ENCODE data around the gene ELL2. TPM values are rescaled to one million over a fixed set of nuclear protein-coding genes. Genes with fewer than 3 reads are reported as not detected.
A peak's percentile ranks its signal among the peaks of the same experiment; 100 is the strongest.

ELL2 gene
- total RNA-seq, 1 experiment from 2014 or later, result 27.5 TPM

DNA sequence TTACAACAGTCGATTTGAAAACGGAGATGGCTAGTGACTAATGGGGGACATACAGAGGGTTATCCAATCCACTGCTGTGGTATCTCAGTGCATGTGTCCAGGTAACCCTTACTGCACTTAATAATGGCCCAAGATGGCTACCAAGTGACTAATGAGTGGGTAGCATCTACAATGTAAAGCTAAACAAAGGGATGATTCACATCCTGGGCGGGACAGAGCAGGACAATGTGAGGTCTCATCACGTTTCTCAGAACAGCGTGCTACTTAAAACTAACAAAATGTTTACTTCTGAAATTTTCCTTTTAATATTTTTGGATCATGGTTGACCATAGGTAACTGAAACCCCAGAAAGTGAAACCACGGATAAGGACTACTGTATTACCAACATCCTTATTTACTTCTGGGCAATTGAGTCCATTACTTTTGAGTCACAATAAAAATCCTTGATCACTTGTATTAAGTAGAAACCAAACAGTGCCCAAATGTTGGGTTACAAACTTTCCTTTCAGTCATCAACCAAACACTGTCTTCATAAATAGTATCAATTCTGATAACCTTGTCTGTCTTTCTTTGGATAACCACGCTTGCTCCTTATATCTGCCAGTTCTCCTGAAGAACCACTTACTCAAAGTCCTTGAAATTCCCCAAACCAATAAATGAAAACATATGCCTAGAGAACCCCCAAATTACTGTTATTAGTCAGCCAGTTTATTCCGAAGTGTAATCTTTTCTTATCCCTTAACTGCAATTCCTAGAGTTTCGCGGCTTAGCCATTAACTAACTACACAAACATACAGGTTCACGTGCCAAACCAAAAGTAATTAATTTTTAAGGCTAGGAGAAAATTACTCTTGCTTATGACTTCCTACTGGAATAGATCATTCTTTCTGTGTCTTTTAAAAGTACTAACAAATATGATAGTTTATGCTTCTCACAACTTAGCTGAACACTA, 59.7 kb downstream of the ELL2 start:
- no peaks in the 10 kb centered on the region for H3K23me2 ChIP-seq (ENCODE audit: insufficient read length, low read depth, low read length, poor library complexity, severe bottlenecking)
- H4K5ac ChIP-seq (ENCODE audit: insufficient read length, low read depth, low read length), result no peak overlapping the region
- no peak overlapping the region for H4K91ac ChIP-seq (ENCODE audit: insufficient read length, low read depth, low read length)
- H3T11ph ChIP-seq (ENCODE audit: low read length), result no peak overlapping the region
- no peaks in the 10 kb centered on the region for H3K27me3 ChIP-seq (ENCODE audit: insufficient read depth, low read length)
- peaks cover 0 to 16% (median 10%) of the 10 kb centered on the region in 3 experiments; a peak in 4 of 7 replicates for H3K36me3 Mint-ChIP-seq (ENCODE audit: insufficient read depth in 1 of 3, low read depth in 3 of 3)
- H2BK5ac ChIP-seq (ENCODE audit: insufficient read length, low read length), result no peak overlapping the region
- H3K9me3 ChIP-seq (ENCODE audit: control insufficient read depth, low read depth, low read length), result no peaks in the 10 kb centered on the region
- H3K27ac ChIP-seq (ENCODE audit: insufficient read length, low read depth, low read length), result no peak overlapping the region
- H3K27me3 Mint-ChIP-seq (ENCODE audit: low read depth), result no peaks in the 10 kb centered on the region
- H2AK5ac ChIP-seq (ENCODE audit: insufficient read length, low read length), result no peak overlapping the region
- no peak overlapping the region for H3K14ac ChIP-seq (ENCODE audit: insufficient read depth, low read length)
- H3K4me3 Mint-ChIP-seq, result no peak overlapping the region
- H3K4me1 ChIP-seq (ENCODE audit: insufficient read depth, low read length), result no peaks in the 10 kb centered on the region; the same call in 1 of the 2 replicates
- H3K9me3 Mint-ChIP-seq, result no peaks in the 10 kb centered on the region
- no peak overlapping the region for H2AFZ ChIP-seq (ENCODE audit: low read length)
- H3K79me2 ChIP-seq (ENCODE audit: insufficient read depth, low read length), result no peaks in the 10 kb centered on the region
- H3K79me1 ChIP-seq (ENCODE audit: insufficient read depth, low read depth, low read length, poor library complexity, severe bottlenecking), result no peaks in the 10 kb centered on the region
- H2BK20ac ChIP-seq (ENCODE audit: low read depth, low read length, poor library complexity, severe bottlenecking), result no peak overlapping the region
- H3K4me1 Mint-ChIP-seq, result peaks cover 10 to 14% of the 10 kb centered on the region in 2 experiments
- no peak overlapping the region for H3K56ac ChIP-seq (ENCODE audit: insufficient read length, low read depth, low read length)
- H2BK120ac ChIP-seq (ENCODE audit: low read depth, low read length, poor library complexity, severe bottlenecking), result no peak overlapping the region
- H3K27ac Mint-ChIP-seq, result peak overlapping the region in 1 of 3 experiments; percentile 68; a peak in 2 of 7 replicates
- no peak overlapping the region for H4K8ac ChIP-seq (replicated peaks; ENCODE audit: insufficient read length, low read depth, low read length)
- H2BK15ac ChIP-seq (ENCODE audit: low read depth, low read length), result no peak overlapping the region
- no peak overlapping the region for H3K23ac ChIP-seq (ENCODE audit: insufficient read length, low read depth, low read length)
- TF ChIP-seq, protein P1, sequence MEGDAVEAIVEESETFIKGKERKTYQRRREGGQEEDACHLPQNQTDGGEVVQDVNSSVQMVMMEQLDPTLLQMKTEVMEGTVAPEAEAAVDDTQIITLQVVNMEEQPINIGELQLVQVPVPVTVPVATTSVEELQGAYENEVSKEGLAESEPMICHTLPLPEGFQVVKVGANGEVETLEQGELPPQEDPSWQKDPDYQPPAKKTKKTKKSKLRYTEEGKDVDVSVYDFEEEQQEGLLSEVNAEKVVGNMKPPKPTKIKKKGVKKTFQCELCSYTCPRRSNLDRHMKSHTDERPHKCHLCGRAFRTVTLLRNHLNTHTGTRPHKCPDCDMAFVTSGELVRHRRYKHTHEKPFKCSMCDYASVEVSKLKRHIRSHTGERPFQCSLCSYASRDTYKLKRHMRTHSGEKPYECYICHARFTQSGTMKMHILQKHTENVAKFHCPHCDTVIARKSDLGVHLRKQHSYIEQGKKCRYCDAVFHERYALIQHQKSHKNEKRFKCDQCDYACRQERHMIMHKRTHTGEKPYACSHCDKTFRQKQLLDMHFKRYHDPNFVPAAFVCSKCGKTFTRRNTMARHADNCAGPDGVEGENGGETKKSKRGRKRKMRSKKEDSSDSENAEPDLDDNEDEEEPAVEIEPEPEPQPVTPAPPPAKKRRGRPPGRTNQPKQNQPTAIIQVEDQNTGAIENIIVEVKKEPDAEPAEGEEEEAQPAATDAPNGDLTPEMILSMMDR (conservative IDR thresholded peaks at IDR 0.05), result no peak
- no peak overlapping the region for H3K9ac ChIP-seq (ENCODE audit: extremely low read depth, insufficient read length, low read length)
- no CpG with 5 or more reads among the region's 11 CpGs for WGBS (ENCODE audit: extremely low coverage, insufficient read length, low lambda C conversion rate)
- no peak overlapping the region for H3K4ac ChIP-seq (ENCODE audit: low read depth, low read length)
- no peak for DNase-seq
- no peak overlapping the region for H2BK12ac ChIP-seq (ENCODE audit: insufficient read length, low read depth, low read length)
- no peak overlapping the region for H3K18ac ChIP-seq (ENCODE audit: insufficient read length, low read depth, low read length)
- no peak overlapping the region for H3K4me2 ChIP-seq (ENCODE audit: insufficient read depth, insufficient read length, low read length)
- H4K20me1 ChIP-seq (ENCODE audit: control insufficient read depth, insufficient read depth, insufficient read length), result no peaks in the 10 kb centered on the region
